Neuronal stem cell (in vitro differentiated cells): ENCODE data around the gene SP140L.

Experiments
- DNase-seq: peaks from one replicate; pipeline ENCODE4 v3.0.0-alpha.2; 2013; ENCODE audit warnings: low spot score
- H2AFZ ChIP-seq: one replicate; pipeline ENCODE4 v1.6.1; 2013; ENCODE audit warnings: mild to moderate bottlenecking, low read length, inconsistent platforms
- H2AK5ac ChIP-seq: 2 replicates; pipeline ENCODE4 v1.6.1; 2013; ENCODE audit warnings: low read depth, mild to moderate bottlenecking, inconsistent platforms, low read length, moderate library complexity, mixed read lengths
- H2BK120ac ChIP-seq: 2 replicates; pipeline ENCODE4 v1.6.1; 2013; ENCODE audit warnings: low read depth, mild to moderate bottlenecking, inconsistent platforms, low read length, moderate library complexity, mixed read lengths
- H2BK12ac ChIP-seq: one replicate; pipeline ENCODE4 v1.6.1; 2013; ENCODE audit warnings: low read length, inconsistent platforms
- H2BK15ac ChIP-seq: 2 replicates; pipeline ENCODE4 v1.6.1; 2013; ENCODE audit warnings: mild to moderate bottlenecking, low read length, inconsistent platforms, mixed read lengths
- H2BK5ac ChIP-seq: one replicate; pipeline ENCODE4 v1.6.1; 2013; ENCODE audit warnings: inconsistent platforms, mild to moderate bottlenecking, low read length, moderate library complexity
- H3K14ac ChIP-seq: one replicate; pipeline ENCODE4 v1.6.1; 2013; ENCODE audit warnings: low read length, inconsistent platforms
- H3K18ac ChIP-seq: 2 replicates; pipeline ENCODE4 v1.6.1; 2013; ENCODE audit warnings: low read length, inconsistent platforms
- H3K23ac ChIP-seq: 2 replicates; pipeline ENCODE4 v1.6.1; 2013; ENCODE audit warnings: low read depth, mild to moderate bottlenecking, mixed read lengths, low read length, inconsistent platforms; ENCODE audit not compliant: poor library complexity
- H3K27ac ChIP-seq: replicated peaks from 3 replicates; pipeline ENCODE4 v1.5.1; 2013; ENCODE audit warnings: low read length, inconsistent platforms
- H3K27me3 ChIP-seq, 3 experiments: 2 replicates each; pipeline ENCODE4 v1.6.1; 2013; ENCODE audit warnings: low read length in 3 of 3, mild to moderate bottlenecking in 2 of 3, inconsistent platforms in 1 of 3, low read depth in 1 of 3, mixed read lengths in 1 of 3, moderate library complexity in 1 of 3; ENCODE audit not compliant: control insufficient read depth in 3 of 3, insufficient read depth in 3 of 3
- H3K36me3 ChIP-seq, 2 donors: replicated peaks in 1 of 2; 2 replicates each; pipeline ENCODE4 v1.6.1; 2013; ENCODE audit warnings: low read length in 2 of 2; ENCODE audit not compliant: control insufficient read depth in 2 of 2, insufficient read depth in 2 of 2
- H3K4ac ChIP-seq: 2 replicates; pipeline ENCODE4 v1.6.1; 2013; ENCODE audit warnings: inconsistent platforms, mild to moderate bottlenecking, low read length, moderate library complexity
- H3K4me1 ChIP-seq, 2 donors: 1 replicate in 1 of 2; 2 replicates in 1 of 2; pipeline ENCODE4 v1.6.1; 2013; ENCODE audit warnings: low read length in 2 of 2, low read depth in 1 of 2; ENCODE audit not compliant: control insufficient read depth in 2 of 2, insufficient read depth in 1 of 2
- H3K4me2 ChIP-seq: one replicate; pipeline ENCODE4 v1.6.1; 2013; ENCODE audit warnings: mild to moderate bottlenecking, low read length, inconsistent platforms; ENCODE audit not compliant: insufficient read depth, poor library complexity, severe bottlenecking
- H3K4me3 ChIP-seq, 2 donors: 2 replicates each; pipeline ENCODE4 v1.5.1; 2013; ENCODE audit warnings: low read length in 2 of 2, mild to moderate bottlenecking in 2 of 2, inconsistent platforms in 1 of 2, moderate library complexity in 1 of 2
- H3K79me1 ChIP-seq: one replicate; pipeline ENCODE4 v1.6.1; 2013; ENCODE audit warnings: low read depth, mild to moderate bottlenecking, inconsistent platforms, low read length, moderate library complexity
- H3K9ac ChIP-seq: one replicate; pipeline ENCODE4 v1.6.1; 2013; ENCODE audit warnings: mild to moderate bottlenecking, low read depth, low read length, inconsistent platforms; ENCODE audit not compliant: poor library complexity
- H3K9me3 ChIP-seq, 2 donors: replicated peaks in 1 of 2; 2 replicates each; pipeline versions ENCODE3 to v1.6.1; 2013; ENCODE audit warnings: low read length in 2 of 2, mild to moderate bottlenecking in 2 of 2, inconsistent platforms in 1 of 2, low read depth in 1 of 2, mixed read lengths in 1 of 2, moderate library complexity in 1 of 2; ENCODE audit not compliant: control insufficient read depth in 2 of 2, insufficient read depth in 1 of 2
- H4K8ac ChIP-seq: one replicate; pipeline ENCODE4 v1.6.1; 2013; ENCODE audit warnings: low read depth, mild to moderate bottlenecking, inconsistent platforms, low read length, moderate library complexity
- H4K91ac ChIP-seq: one replicate; pipeline ENCODE4 v1.6.1; 2013; ENCODE audit warnings: low read length, low read depth, mild to moderate bottlenecking, inconsistent platforms; ENCODE audit not compliant: poor library complexity
- WGBS, 2 donors: extraction: QIAGEN DNeasy Blood & Tissue Kit; methylation state at CpG; one replicate each; pipeline ENCODE4 v1.1.7; 2013; ENCODE audit warnings: missing lambda C conversion rate in 2 of 2, mixed read lengths in 1 of 2; ENCODE audit not compliant: insufficient read length in 2 of 2, insufficient replicate concordance in 1 of 2; ENCODE audit errors: extremely low coverage in 2 of 2; 5-methylcytosine and 5-hydroxymethylcytosine counted together

The SP140L gene

DNA sequence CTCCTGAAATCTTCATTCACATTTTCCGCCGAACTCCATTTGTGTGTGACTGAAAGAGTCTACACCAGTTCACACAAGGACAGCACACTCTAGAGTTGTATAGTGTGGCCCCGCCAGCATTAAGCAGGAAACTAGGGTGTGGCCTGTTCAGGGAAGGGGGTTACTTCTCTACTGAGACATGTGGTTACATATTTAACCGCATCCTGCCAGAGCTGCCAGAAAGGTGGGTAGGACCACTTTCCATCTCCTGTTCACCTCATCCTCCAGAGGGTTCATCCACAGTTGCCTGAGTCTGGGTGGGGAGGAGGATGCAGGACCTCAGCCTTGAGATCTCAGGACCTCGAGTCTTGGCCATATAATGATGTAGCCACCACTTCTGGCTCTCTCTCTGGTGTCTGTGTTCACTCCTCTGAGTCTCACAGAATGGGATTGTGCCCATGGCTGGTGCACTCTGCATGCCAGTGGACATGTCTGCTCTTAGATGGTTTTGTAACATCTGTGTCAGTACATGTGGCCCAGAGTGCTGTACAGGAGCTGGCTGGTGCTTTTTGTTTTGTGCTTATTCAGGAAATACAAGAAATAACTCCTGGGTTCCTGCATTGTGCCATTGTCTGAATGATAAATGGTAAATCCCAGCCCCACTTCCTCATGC lies 7.7 kb upstream of the SP140L start:
- H3K18ac ChIP-seq, result no peak overlapping the region
- H2BK5ac ChIP-seq, result no peak overlapping the region
- no peak overlapping the region for H2BK15ac ChIP-seq
- H2AFZ ChIP-seq, result no peak overlapping the region
- H2BK12ac ChIP-seq, result no peak overlapping the region
- no peak overlapping the region for H3K9ac ChIP-seq
- H2BK120ac ChIP-seq, result no peak overlapping the region
- no peak for DNase-seq
- no peaks in the 10 kb centered on the region for H3K4me1 ChIP-seq
- H3K9me3 ChIP-seq, result peaks cover 9 to 12% of the 10 kb centered on the region in 2 donors
- no peaks in the 10 kb centered on the region for H3K36me3 ChIP-seq
- H3K14ac ChIP-seq, result no peak overlapping the region
- H3K27me3 ChIP-seq, result peaks cover 0 to 4% (median 0%) of the 10 kb centered on the region in 3 experiments
- H4K91ac ChIP-seq, result no peak overlapping the region
- no peak overlapping the region for H4K8ac ChIP-seq
- no peak overlapping the region for H3K23ac ChIP-seq
- 100% methylated on average over 1 of the region's 5 CpGs; no CpG with 5 or more reads in 1 of the 2 donors for WGBS, 2 donors
- no peak overlapping the region for H3K4ac ChIP-seq
- H3K79me1 ChIP-seq, result no peaks in the 10 kb centered on the region
- H3K4me2 ChIP-seq, result no peak overlapping the region
- H3K27ac ChIP-seq, result no peak overlapping the region
- H3K4me3 ChIP-seq, result no peak overlapping the region
- H2AK5ac ChIP-seq, result no peak overlapping the region

DNA sequence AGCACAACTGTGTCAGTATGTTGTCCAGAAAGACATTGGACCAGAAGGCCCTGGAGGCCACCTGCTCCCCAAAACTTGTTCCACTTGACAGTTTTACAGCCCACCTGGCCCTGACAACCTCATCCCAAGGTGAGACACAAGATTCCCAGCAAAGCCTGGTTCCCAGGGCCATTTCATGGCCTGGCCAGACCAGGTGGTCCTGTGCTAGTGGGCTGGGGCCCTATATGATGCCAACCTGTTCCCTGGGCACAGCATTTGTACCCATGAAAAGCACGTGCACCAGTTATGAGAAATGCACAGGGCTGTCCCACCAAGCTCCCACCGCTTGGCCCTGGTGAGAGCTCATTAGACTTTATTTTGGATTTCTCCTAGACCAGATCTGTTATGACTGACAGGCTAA lies 6.0 kb upstream of the SP140L start:
- Histone ChIP-seq H3K79me1 (no peaks in the 10 kb centered on the region), H2AK5ac (no peak overlapping the region), H3K18ac (no peak overlapping the region), H2BK5ac (no peak overlapping the region), H3K23ac (no peak overlapping the region), H3K4me3 (no peak overlapping the region), H3K4ac (no peak overlapping the region), H3K4me1 (no peaks in the 10 kb centered on the region), H3K9ac (no peak overlapping the region), H3K27me3 (peaks cover 0 to 2% (median 0%) of the 10 kb centered on the region in 3 experiments), H3K14ac (no peak overlapping the region), H3K9me3 (peaks cover 9 to 12% of the 10 kb centered on the region in 2 donors), H4K8ac (no peak overlapping the region), H2BK12ac (no peak overlapping the region), H4K91ac (no peak overlapping the region), H2BK120ac (no peak overlapping the region), H3K36me3 (no peaks in the 10 kb centered on the region), H3K4me2 (no peak overlapping the region), H2BK15ac (no peak overlapping the region), H3K27ac (no peak overlapping the region), H2AFZ (no peak overlapping the region)
- WGBS, 2 donors, result no CpG with 5 or more reads among the region's 2 CpGs
- DNase-seq, result no peak

GRCh38 chr2:230322561-230323384 lies 4.2 kb upstream of the SP140L start:
- H3K9me3 ChIP-seq, result peaks cover 9 to 12% of the 10 kb centered on the region in 2 donors
- DNase-seq, result no peak
- no peak overlapping the region for H2AK5ac ChIP-seq
- peak overlapping the region; percentile 76 for H3K23ac ChIP-seq
- no peak overlapping the region for H2BK15ac ChIP-seq
- H3K4ac ChIP-seq, result no peak overlapping the region
- H3K14ac ChIP-seq, result no peak overlapping the region
- no peaks in the 10 kb centered on the region for H3K36me3 ChIP-seq
- H4K8ac ChIP-seq, result no peak overlapping the region
- no peak overlapping the region for H3K9ac ChIP-seq
- H2BK120ac ChIP-seq, result no peak overlapping the region
- no peak overlapping the region for H3K4me2 ChIP-seq
- no peaks in the 10 kb centered on the region for H3K79me1 ChIP-seq
- H2BK5ac ChIP-seq, result no peak overlapping the region
- no peak overlapping the region for H4K91ac ChIP-seq
- H2AFZ ChIP-seq, result peak overlapping the region; percentile 29
- no peak overlapping the region for H3K18ac ChIP-seq
- H2BK12ac ChIP-seq, result no peak overlapping the region
- H3K4me3 ChIP-seq, result no peak overlapping the region
- no peak overlapping the region for H3K27ac ChIP-seq
- H3K27me3 ChIP-seq, result no peaks in the 10 kb centered on the region
- no peaks in the 10 kb centered on the region for H3K4me1 ChIP-seq
- WGBS, 2 donors, result no CpG with 5 or more reads among the region's 12 CpGs

- H3K9me3 ChIP-seq, result peaks cover 9 to 12% of the 10 kb centered on the region in 2 donors
- H3K23ac ChIP-seq, result peak overlapping the region; percentile 76
- no peak overlapping the region for H2BK12ac ChIP-seq
- no peak overlapping the region for H3K14ac ChIP-seq
- H3K4ac ChIP-seq, result no peak overlapping the region
- H2AFZ ChIP-seq, result peak overlapping the region; percentile 29
- H2BK120ac ChIP-seq, result no peak overlapping the region
- no peak overlapping the region for H3K9ac ChIP-seq
- no peak overlapping the region for H4K91ac ChIP-seq
- no peaks in the 10 kb centered on the region for H3K4me1 ChIP-seq
- no peak overlapping the region for H2BK15ac ChIP-seq
- H4K8ac ChIP-seq, result no peak overlapping the region
- no peaks in the 10 kb centered on the region for H3K27me3 ChIP-seq
- DNase-seq, result no peak
- H2BK5ac ChIP-seq, result no peak overlapping the region
- no peak overlapping the region for H3K4me2 ChIP-seq
- H3K36me3 ChIP-seq, result no peaks in the 10 kb centered on the region
- H3K18ac ChIP-seq, result peak overlapping the region; percentile 44
- no peak overlapping the region for H3K27ac ChIP-seq
- 100% methylated on average over 2 to 4 of the region's 18 CpGs for WGBS, 2 donors
- no peaks in the 10 kb centered on the region for H3K79me1 ChIP-seq
- no peak overlapping the region for H2AK5ac ChIP-seq
- peak overlapping the region in 1 of 2 donors; percentile 5 for H3K4me3 ChIP-seq
Measured at GRCh38 chr2:230323385-230324106, 3.4 kb upstream of the SP140L start.
